ENCODE measurements around the gene KDSR. TPM values are rescaled to one million over a fixed set of nuclear protein-coding genes. Genes with fewer than 3 reads are reported as not detected.

KDSR gene
- total RNA-seq, 2 donors from 2014 or later, result 14.5 TPM

DNA sequence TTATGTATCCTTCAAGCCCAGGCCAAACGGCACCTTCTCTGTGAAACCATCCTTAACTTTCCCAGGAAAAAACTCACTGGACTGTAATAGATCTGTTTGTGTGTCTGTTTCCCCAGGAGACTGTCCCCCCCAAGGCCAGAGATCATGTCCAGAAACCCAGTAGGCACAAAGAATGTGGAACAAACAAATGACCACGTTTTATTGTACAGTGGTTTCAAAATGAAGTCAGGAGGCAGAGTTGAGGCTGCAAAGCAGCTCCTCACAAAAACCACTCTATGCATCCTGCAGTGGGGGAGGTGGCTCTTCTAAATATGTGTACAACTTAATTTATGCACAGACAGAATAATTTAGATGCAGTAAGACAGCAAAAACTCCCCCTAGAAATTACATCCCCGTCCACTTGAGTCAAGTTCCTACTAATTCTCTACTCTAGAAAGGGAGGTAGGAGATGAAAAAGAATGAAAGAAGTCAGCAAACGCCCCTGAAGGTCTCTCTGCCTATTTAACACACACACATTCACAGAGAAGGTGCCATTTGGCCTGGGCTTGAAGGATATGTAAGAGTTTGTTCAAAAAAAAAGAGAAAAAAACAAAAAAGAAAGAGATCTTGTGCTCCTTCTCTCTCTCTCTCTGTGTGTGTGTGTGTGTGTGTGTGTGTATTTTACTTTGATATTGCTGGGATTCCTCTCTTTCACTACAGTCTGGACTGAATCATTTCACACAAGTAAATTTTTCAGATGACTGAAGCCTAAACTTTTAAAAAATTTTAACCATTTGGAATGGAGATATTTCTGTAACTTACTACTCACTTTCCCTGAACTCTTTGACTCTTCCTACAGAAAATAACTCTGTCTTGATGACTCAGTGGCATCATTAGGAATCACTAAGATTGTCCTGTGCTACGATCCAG lies 66.9 kb downstream of the KDSR start:
- intact Hi-C loops (cut with DNase I), result no loop called here
- H3K27ac ChIP-seq, result no peak overlapping the region
- no peaks in the 10 kb centered on the region for H3K36me3 ChIP-seq (replicated peaks in 1 of 2; ENCODE audit: insufficient read depth in 1 of 2, low read depth in 2 of 2)

GRCh38 chr18:63298400-63299365 lies 68.3 kb downstream of the KDSR start:
- 63 to 78% methylated on average over 9 of the region's 9 CpGs for WGBS, 2 donors
- no peaks in the 10 kb centered on the region for H3K9me3 ChIP-seq
- no peaks in the 10 kb centered on the region for H3K36me3 ChIP-seq (replicated peaks in 1 of 2; ENCODE audit: insufficient read depth in 1 of 2, low read depth in 2 of 2)
- no peak overlapping the region for H3K27ac ChIP-seq
- intact Hi-C loops (cut with DNase I), result no loop called here
- no peaks in the 10 kb centered on the region for H3K4me1 ChIP-seq
- ATAC-seq (no peak), DNase-seq (no peak)
- no peak for TF ChIP-seq POLR2A (IDR thresholded peaks at IDR 0.05)
- TF ChIP-seq, protein P1, sequence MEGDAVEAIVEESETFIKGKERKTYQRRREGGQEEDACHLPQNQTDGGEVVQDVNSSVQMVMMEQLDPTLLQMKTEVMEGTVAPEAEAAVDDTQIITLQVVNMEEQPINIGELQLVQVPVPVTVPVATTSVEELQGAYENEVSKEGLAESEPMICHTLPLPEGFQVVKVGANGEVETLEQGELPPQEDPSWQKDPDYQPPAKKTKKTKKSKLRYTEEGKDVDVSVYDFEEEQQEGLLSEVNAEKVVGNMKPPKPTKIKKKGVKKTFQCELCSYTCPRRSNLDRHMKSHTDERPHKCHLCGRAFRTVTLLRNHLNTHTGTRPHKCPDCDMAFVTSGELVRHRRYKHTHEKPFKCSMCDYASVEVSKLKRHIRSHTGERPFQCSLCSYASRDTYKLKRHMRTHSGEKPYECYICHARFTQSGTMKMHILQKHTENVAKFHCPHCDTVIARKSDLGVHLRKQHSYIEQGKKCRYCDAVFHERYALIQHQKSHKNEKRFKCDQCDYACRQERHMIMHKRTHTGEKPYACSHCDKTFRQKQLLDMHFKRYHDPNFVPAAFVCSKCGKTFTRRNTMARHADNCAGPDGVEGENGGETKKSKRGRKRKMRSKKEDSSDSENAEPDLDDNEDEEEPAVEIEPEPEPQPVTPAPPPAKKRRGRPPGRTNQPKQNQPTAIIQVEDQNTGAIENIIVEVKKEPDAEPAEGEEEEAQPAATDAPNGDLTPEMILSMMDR (IDR thresholded peaks at IDR 0.05), result no peak
- no peak overlapping the region for H3K4me3 ChIP-seq
- H3K27me3 ChIP-seq, result no peaks in the 10 kb centered on the region

More for the DNA sequence above, 66.9 kb downstream of the KDSR start:
- 55 to 56% methylated on average over 5 of the region's 5 CpGs for WGBS, 2 donors
- no peaks in the 10 kb centered on the region for H3K27me3 ChIP-seq
- no peaks in the 10 kb centered on the region for H3K9me3 ChIP-seq
- DNase-seq (no peak), ATAC-seq (no peak)
- TF ChIP-seq, protein P1 (IDR thresholded peaks at IDR 0.05), result no peak
- TF ChIP-seq POLR2A (IDR thresholded peaks at IDR 0.05), result no peak
- no peaks in the 10 kb centered on the region for H3K4me1 ChIP-seq
- no peak overlapping the region for H3K4me3 ChIP-seq

GRCh38 chr18:63297687-63298399 lies 69.2 kb downstream of the KDSR start:
- TF ChIP-seq, protein P1 (IDR thresholded peaks at IDR 0.05), result no peak
- no peak for TF ChIP-seq POLR2A (IDR thresholded peaks at IDR 0.05)
- Histone ChIP-seq H3K4me1 (no peaks in the 10 kb centered on the region), H3K27me3 (no peaks in the 10 kb centered on the region), H3K4me3 (no peak overlapping the region), H3K9me3 (no peaks in the 10 kb centered on the region), H3K27ac (no peak overlapping the region), H3K36me3 (replicated peaks in 1 of 2; ENCODE audit: insufficient read depth in 1 of 2, low read depth in 2 of 2) (no peaks in the 10 kb centered on the region)
- DNase-seq (no peak), ATAC-seq (no peak)
- intact Hi-C loops (cut with DNase I), result no loop called here
- WGBS, 2 donors, result 68 to 72% methylated on average over 16 of the region's 16 CpGs

DNA sequence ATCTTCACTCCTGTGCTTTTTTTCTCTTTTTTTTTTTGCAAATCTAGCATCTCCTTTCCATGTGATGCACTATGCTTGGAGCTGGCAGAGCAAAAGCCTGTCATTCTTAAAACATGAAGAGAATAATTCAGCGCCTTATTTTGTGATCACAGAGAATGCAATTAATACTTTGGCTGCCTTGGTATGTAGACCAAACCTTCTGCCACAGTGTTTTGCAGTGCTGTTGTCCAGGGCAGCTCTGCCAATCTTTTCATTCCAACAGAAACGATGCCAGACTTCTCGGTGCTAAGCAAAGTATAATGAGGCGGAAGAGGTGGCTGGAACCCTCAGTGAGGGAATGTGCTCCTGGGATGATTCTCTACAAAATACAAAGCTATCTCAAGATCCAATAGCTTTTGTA lies 73.1 kb downstream of the KDSR start:
- no peak for TF ChIP-seq POLR2A (IDR thresholded peaks at IDR 0.05)
- no peak overlapping the region for H3K4me3 ChIP-seq
- H3K27ac ChIP-seq, result no peak overlapping the region
- DNase-seq (no peak), ATAC-seq (no peak)
- no peaks in the 10 kb centered on the region for H3K9me3 ChIP-seq
- H3K27me3 ChIP-seq, result no peaks in the 10 kb centered on the region
- WGBS, 2 donors, result 78 to 82% methylated on average over 4 of the region's 4 CpGs
- H3K4me1 ChIP-seq, result no peaks in the 10 kb centered on the region
- no peaks in the 10 kb centered on the region for H3K36me3 ChIP-seq (replicated peaks in 1 of 2; ENCODE audit: insufficient read depth in 1 of 2, low read depth in 2 of 2)
- intact Hi-C loops (cut with DNase I), result no loop called here

Data from body of pancreas (tissue), 4 donors.